H1 (cell line): ENCODE data around the gene PTPRD.

Source experiments
- POLR2AphosphoS5 ChIP-seq: IDR thresholded peaks from 2 replicates; pipeline ENCODE4 v1.6.1; 2011; ENCODE audit warnings: low read depth, low read length
- SUZ12 ChIP-seq: fragments of 200-600 bp; sonication (generic); IDR thresholded peaks from 2 replicates; pipeline ENCODE4 v1.6.1; 2012; ENCODE audit warnings: mild to moderate bottlenecking, inconsistent platforms, low read length, moderate library complexity, mixed read lengths
- ZNF274 ChIP-seq: IDR thresholded peaks from 2 replicates; pipeline ENCODE4 v1.7.0; 2012; ENCODE audit warnings: low read length, borderline replicate concordance; ENCODE audit errors: extremely low read depth
- TF ChIP-seq, protein P1 (sequence below), 3 experiments: IDR thresholded peaks; 1 replicate in 2 of 3; 2 replicates in 1 of 3; pipeline versions ENCODE4 v1.5.1 to v1.6.1; 2011; ENCODE audit warnings: low read length in 3 of 3, mild to moderate bottlenecking in 3 of 3, inconsistent platforms in 2 of 3, low read depth in 1 of 3, moderate library complexity in 1 of 3; ENCODE audit not compliant: insufficient read depth in 1 of 3; ENCODE audit errors: control extremely low read depth in 1 of 3

DNA sequence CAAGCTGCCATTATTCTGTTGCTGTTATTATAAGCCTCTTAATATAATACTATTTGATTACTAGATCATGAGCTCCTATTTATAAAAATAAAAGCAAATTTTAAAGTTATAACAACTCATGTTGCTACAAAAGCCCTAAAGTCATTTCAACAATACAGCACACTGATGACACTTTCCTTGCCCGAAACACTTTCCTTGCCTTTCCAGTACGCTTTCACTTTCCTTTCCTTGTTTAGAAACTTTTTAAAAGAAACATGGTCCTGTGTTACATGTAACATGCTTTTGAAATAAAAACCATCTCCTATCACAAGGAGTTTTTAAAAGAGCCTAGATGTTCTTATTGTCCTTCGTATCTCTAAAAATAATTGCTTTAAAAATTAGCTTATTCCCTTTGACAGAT, 688.4 kb downstream of the PTPRD start:
- TF ChIP-seq SUZ12 (no peak), ZNF274 (no peak), POLR2AphosphoS5 (no peak)
- TF ChIP-seq, protein P1, sequence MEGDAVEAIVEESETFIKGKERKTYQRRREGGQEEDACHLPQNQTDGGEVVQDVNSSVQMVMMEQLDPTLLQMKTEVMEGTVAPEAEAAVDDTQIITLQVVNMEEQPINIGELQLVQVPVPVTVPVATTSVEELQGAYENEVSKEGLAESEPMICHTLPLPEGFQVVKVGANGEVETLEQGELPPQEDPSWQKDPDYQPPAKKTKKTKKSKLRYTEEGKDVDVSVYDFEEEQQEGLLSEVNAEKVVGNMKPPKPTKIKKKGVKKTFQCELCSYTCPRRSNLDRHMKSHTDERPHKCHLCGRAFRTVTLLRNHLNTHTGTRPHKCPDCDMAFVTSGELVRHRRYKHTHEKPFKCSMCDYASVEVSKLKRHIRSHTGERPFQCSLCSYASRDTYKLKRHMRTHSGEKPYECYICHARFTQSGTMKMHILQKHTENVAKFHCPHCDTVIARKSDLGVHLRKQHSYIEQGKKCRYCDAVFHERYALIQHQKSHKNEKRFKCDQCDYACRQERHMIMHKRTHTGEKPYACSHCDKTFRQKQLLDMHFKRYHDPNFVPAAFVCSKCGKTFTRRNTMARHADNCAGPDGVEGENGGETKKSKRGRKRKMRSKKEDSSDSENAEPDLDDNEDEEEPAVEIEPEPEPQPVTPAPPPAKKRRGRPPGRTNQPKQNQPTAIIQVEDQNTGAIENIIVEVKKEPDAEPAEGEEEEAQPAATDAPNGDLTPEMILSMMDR (IDR thresholded peaks at IDR 0.05; ENCODE audit: control extremely low read depth in 1 of 3, insufficient read depth in 1 of 3, low read depth in 1 of 3, low read length in 3 of 3) = no peak
